HG02763 (cell line): Measurements from ENCODE around the gene NR0B1.

Experiments
- ATAC-seq: cut with Tn5 transposase; IDR thresholded peaks from one replicate; pipeline ENCODE4 v1.9.1; 2021; ENCODE audit warnings: mild to moderate bottlenecking, moderate library complexity; ENCODE audit not compliant: unreplicated experiment

Gene NR0B1

DNA sequence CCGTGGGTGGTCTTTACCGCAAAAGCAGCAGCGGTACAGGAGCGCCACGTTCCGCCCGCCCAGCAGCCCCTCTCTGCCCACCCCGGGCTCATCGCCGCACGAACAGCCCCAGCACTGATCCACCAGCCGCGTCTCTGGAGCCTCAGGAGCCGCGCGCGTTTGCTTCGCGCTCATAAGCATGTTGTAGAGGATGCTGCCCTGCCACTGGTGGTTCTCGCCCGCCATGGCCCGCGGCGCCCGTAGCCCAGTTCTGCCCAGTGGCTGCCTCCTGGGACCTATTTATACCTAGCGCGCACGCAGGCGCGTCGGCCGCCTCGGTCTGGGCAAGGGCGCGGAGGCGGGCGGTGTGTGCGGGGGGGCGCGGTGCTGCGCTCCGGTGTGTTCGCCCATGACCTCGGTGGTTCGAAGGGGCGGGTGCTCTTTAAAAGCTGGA, at the start of gene NR0B1:
Gene NR0B1 (minus strand): TSS at position 252 of the 433 bp plus-strand sequence. CDS start 27 bp downstream, at position 225.
- ATAC-seq: no peak

GRCh38 chrX:30349946-30350345, 40.8 kb upstream of the NR0B1 start:
- no peak for ATAC-seq

DNA sequence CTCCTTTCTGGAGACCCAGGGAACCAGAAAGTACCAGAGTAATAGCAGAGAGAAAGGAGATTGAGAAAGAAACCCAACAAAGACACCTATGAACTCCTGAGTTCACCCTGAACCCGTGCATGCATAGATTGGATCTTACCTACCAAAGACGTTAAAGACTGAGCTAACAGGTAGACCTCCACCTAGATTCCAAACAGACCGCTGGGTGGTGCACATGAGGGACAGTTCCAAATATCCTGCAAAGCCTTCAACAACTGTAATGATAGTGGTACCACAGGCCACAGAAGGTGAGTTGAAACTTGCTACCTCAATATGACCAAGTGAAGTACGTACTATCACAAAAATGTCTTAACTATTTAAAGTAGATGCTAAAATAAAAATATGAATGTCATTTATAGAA, 34.0 kb upstream of the NR0B1 start:
- no peak for ATAC-seq

- ATAC-seq: no peak
Observed at GRCh38 chrX:30340753-30341152, 31.6 kb upstream of the NR0B1 start.

DNA sequence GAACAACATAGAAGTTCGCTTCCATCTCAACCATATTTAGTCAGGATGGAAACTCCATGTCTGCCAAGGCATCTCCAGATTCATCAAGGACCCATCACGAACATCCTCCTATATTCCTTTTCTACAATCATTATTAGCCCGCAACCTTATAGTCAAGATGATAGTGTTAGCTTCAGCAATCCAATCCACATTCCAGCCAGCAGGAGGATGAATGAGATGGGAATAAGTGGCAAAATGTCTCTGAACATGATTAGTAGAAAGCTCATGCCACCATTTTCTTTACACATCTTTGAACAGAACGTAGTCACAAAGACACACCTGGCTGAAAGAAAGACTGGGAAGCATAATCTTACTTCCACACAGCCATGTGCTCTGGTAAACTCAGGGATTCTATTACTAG, 18.6 kb upstream of the NR0B1 start:
- no peak for ATAC-seq

DNA sequence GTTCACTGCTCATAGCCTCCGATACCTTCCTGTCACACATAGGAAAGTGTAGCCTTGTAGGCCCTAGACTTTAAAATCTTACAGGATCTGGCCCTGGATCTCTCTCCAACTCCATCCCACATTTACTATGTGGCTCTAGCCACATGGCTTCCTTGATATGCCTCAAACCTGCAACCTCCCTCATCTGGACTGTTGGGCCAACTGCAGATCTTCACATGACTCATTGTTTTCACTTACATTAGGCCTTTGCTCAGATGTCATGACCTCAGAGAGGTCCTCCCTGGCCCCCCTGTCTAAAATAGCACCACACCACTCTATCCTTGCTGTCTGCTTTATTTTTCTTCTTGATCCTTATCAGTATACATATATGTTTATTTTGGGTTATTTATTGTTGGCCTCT, 8.1 kb upstream of the NR0B1 start:
- no peak for ATAC-seq

GRCh38 chrX:30313322-30313721, 4.1 kb upstream of the NR0B1 start:
- ATAC-seq: no peak

GRCh38 chrX:30312858-30313257, 3.7 kb upstream of the NR0B1 start:
- no peak for ATAC-seq

- ATAC-seq: no peak
Observed at GRCh38 chrX:30310429-30311206, 1.4 kb upstream of the NR0B1 start.

- ATAC-seq: no peak
Observed at GRCh38 chrX:30308263-30309138, 689 bp downstream of the NR0B1 start.

DNA sequence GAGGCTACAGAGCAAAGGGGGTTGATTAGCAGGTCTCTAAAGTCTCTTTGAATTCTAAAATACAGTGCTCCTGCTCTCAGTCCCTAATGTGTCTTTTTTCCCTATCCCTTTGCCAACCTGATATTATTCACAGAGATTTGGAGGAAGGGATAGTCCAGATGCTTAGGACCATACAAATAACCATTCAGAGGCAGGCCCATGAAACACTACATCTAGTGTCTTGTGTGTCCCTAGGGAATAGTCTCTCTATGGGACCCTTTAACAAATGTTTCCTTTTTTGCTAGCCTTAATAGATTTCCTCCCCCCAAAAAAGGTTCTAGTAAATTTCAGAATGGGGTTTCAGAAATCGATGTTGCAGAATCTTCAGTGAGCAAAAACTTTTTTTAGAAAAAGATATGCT, 1.7 kb downstream of the NR0B1 start:
- ATAC-seq: no peak

DNA sequence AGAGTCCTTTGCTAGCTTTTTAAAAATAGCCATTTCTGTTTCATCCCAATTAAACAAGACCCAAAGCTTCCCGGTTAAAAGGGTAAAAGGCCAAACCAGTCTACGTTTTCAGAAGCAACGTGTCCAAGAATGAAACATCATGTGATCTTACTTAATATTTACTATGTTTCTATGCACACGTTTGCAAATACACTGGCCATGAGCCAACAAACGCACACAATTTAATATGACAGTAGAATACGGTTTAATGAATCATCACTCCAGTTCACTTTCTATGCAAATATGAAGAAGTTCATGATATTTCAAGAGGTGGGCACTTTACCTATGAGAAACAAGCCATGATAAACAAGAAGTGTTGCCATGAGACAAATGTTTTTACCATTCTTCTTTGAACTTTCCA, 4.3 kb downstream of the NR0B1 start:
- no peak for ATAC-seq

- ATAC-seq: no peak
Observed at GRCh38 chrX:30302956-30303355, 6.2 kb downstream of the NR0B1 start.

- ATAC-seq: no peak
Observed at GRCh38 chrX:30301963-30302362, 7.2 kb downstream of the NR0B1 start.

GRCh38 chrX:30301208-30301607, 8.0 kb downstream of the NR0B1 start:
- no peak for ATAC-seq

- no peak for ATAC-seq
Observed at GRCh38 chrX:30296408-30297254, 12.6 kb downstream of the NR0B1 start.

GRCh38 chrX:30283456-30284200, 25.6 kb downstream of the NR0B1 start:
- ATAC-seq: no peak

- no peak for ATAC-seq
Observed at GRCh38 chrX:30282527-30282926, 26.7 kb downstream of the NR0B1 start.

DNA sequence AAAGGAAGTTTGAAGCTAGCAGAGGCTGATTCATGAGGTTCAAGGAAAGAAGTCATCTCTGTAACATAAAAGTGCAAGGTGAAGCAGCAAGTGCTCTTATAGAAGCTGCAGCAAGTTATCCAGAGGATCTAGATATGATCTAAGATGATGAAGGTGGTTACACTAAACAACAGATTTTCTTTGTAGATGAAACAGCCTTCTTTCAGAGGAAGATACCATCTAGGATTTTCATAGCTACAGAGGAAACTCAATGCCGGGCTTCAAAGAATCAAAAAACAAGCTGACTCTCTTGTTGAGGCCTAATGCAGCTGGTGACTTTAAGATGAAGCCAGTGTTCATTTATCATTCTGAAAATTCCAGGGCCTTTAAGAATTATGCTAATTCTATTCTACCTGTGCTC, 28.8 kb downstream of the NR0B1 start:
- ATAC-seq: no peak

DNA sequence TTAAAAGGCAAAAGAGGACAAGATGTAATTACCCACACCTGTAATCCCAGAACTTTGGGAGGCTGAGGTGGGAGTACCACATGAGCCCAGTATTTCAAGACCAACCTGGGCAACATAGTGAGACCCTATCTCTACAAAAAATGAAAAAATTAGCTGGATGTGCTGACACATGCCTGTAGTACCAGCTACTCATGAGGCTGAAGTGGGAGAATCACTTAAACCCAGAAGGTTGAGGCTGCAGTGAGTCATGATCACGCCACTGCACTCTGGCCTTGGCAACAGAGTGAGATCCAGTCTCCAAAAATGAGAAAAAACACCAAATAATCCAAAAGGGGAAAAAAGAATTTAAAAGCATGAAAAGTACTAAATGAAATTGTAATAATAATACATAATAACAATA, 30.8 kb downstream of the NR0B1 start:
- ATAC-seq: no peak
